IPS DF 6.9 (cell line): ENCODE data around the gene TNRC18.

ENCODE experiments used
- DNase-seq: peaks from one replicate; pipeline ENCODE4 v3.0.0-alpha.2; 2013; ENCODE audit warnings: low read depth, low spot score
- H3K27ac ChIP-seq: one replicate; pipeline ENCODE4 v1.5.1; 2013; ENCODE audit warnings: low read length, control low read depth
- H3K27me3 ChIP-seq: 2 replicates; pipeline ENCODE4 v1.6.1; 2013; ENCODE audit warnings: mild to moderate bottlenecking, low read length; ENCODE audit not compliant: control insufficient read depth, insufficient read depth
- H3K36me3 ChIP-seq: 2 replicates; pipeline ENCODE4 v1.6.1; 2013; ENCODE audit warnings: low read length; ENCODE audit not compliant: control insufficient read depth, insufficient read depth
- H3K4me1 ChIP-seq: 2 replicates; pipeline ENCODE4 v1.6.1; 2013; ENCODE audit warnings: low read length; ENCODE audit not compliant: control insufficient read depth, insufficient read depth
- H3K4me3 ChIP-seq: 2 replicates; pipeline ENCODE4 v1.5.1; 2013; ENCODE audit warnings: mild to moderate bottlenecking, low read length
- H3K9me3 ChIP-seq: 2 replicates; pipeline ENCODE4 v1.6.1; 2013; ENCODE audit warnings: low read length, inconsistent platforms; ENCODE audit not compliant: control insufficient read depth, insufficient read depth
- WGBS: extraction: QIAGEN DNeasy Blood & Tissue Kit; methylation state at CpG from one replicate; pipeline ENCODE4 v1.1.7; 2013; ENCODE audit warnings: mixed read lengths, missing lambda C conversion rate; ENCODE audit not compliant: insufficient read length, insufficient coverage; 5-methylcytosine and 5-hydroxymethylcytosine counted together

Gene TNRC18

GRCh38 chr7:5420067-5420880 lies 3.4 kb downstream of the TNRC18 start:
- DNase-seq, result no peak
- Histone ChIP-seq H3K27me3 (peaks cover 51% of the 10 kb centered on the region), H3K4me3 (no peak overlapping the region; the same call in 1 of the 2 replicates), H3K4me1 (peaks cover 8% of the 10 kb centered on the region; the same call in 1 of the 2 replicates), H3K9me3 (no peaks in the 10 kb centered on the region), H3K27ac (no peak overlapping the region), H3K36me3 (no peaks in the 10 kb centered on the region)
- no CpG with 5 or more reads among the region's 85 CpGs for WGBS

GRCh38 chr7:5419539-5420066 lies 4.0 kb downstream of the TNRC18 start:
- WGBS, result no CpG with 5 or more reads among the region's 40 CpGs
- no peak overlapping the region for H3K27ac ChIP-seq
- no peak for DNase-seq
- peaks cover 8% of the 10 kb centered on the region; the same call in 1 of the 2 replicates for H3K4me1 ChIP-seq
- peaks cover 50% of the 10 kb centered on the region for H3K27me3 ChIP-seq
- H3K4me3 ChIP-seq, result no peak overlapping the region; the same call in 1 of the 2 replicates
- no peaks in the 10 kb centered on the region for H3K9me3 ChIP-seq
- H3K36me3 ChIP-seq, result no peaks in the 10 kb centered on the region

- Histone ChIP-seq H3K4me3 (no peak overlapping the region), H3K27me3 (peaks cover 50% of the 10 kb centered on the region), H3K4me1 (peaks cover 8% of the 10 kb centered on the region; the same call in 1 of the 2 replicates), H3K27ac (no peak overlapping the region), H3K9me3 (no peaks in the 10 kb centered on the region), H3K36me3 (no peaks in the 10 kb centered on the region)
- no peak for DNase-seq
- no CpG with 5 or more reads among the region's 6 CpGs for WGBS
These were observed 5.4 kb downstream of the TNRC18 start for GRCh38 chr7:5418285-5418582.

- no peak for DNase-seq
- H3K4me3 ChIP-seq, result no peak overlapping the region
- H3K4me1 ChIP-seq, result peaks cover 8% of the 10 kb centered on the region; the same call in 1 of the 2 replicates
- no CpG with 5 or more reads among the region's 15 CpGs for WGBS
- H3K36me3 ChIP-seq, result no peaks in the 10 kb centered on the region
- H3K27ac ChIP-seq, result no peak overlapping the region
- no peaks in the 10 kb centered on the region for H3K9me3 ChIP-seq
- H3K27me3 ChIP-seq, result peaks cover 45% of the 10 kb centered on the region
These were observed 6.2 kb downstream of the TNRC18 start for GRCh38 chr7:5417106-5418071.

- Histone ChIP-seq H3K27me3 (peaks cover 21% of the 10 kb centered on the region), H3K36me3 (no peaks in the 10 kb centered on the region), H3K4me3 (no peak overlapping the region), H3K4me1 (0 out of 2 replicates have a peak, but pooled peaks cover 5% of the 10 kb centered on the region), H3K9me3 (no peaks in the 10 kb centered on the region), H3K27ac (no peak overlapping the region)
- no peak for DNase-seq
- no CpG with 5 or more reads among the region's 4 CpGs for WGBS
These were observed 8.7 kb downstream of the TNRC18 start for GRCh38 chr7:5414916-5415315.

- H3K4me1 ChIP-seq, result peaks cover 6% of the 10 kb centered on the region; the same call in 1 of the 2 replicates
- WGBS, result no CpG with 5 or more reads among the region's 6 CpGs
These were observed 10.2 kb downstream of the TNRC18 start for GRCh38 chr7:5413449-5413786.

GRCh38 chr7:5408777-5409176 lies 14.9 kb downstream of the TNRC18 start:
- peaks cover 4% of the 10 kb centered on the region for H3K4me1 ChIP-seq
- no peaks in the 10 kb centered on the region for H3K36me3 ChIP-seq
- H3K27ac ChIP-seq, result no peak overlapping the region
- no peak overlapping the region for H3K4me3 ChIP-seq
- no peak for DNase-seq
- H3K9me3 ChIP-seq, result no peaks in the 10 kb centered on the region
- H3K27me3 ChIP-seq, result peaks cover 5% of the 10 kb centered on the region; the same call in 1 of the 2 replicates
- WGBS, result no CpG with 5 or more reads among the region's 4 CpGs

More at GRCh38 chr7:5413449-5413786, 10.2 kb downstream of the TNRC18 start:
- DNase-seq, result no peak
- peaks cover 14% of the 10 kb centered on the region; the same call in 1 of the 2 replicates for H3K27me3 ChIP-seq
- no peak overlapping the region for H3K4me3 ChIP-seq
- no peaks in the 10 kb centered on the region for H3K9me3 ChIP-seq
- no peaks in the 10 kb centered on the region for H3K36me3 ChIP-seq
- H3K27ac ChIP-seq, result no peak overlapping the region

- peaks cover 4% of the 10 kb centered on the region for H3K4me1 ChIP-seq
- WGBS, result no CpG with 5 or more reads among the region's 24 CpGs
- no peak overlapping the region for H3K27ac ChIP-seq
- H3K4me3 ChIP-seq, result no peak overlapping the region
- peak; percentile 94 for DNase-seq
- H3K36me3 ChIP-seq, result no peaks in the 10 kb centered on the region
- H3K27me3 ChIP-seq, result peaks cover 5% of the 10 kb centered on the region; the same call in 1 of the 2 replicates
- H3K9me3 ChIP-seq, result no peaks in the 10 kb centered on the region
These were observed 16.4 kb downstream of the TNRC18 start for GRCh38 chr7:5406957-5407945.

- no peak for DNase-seq
- Histone ChIP-seq H3K36me3 (no peaks in the 10 kb centered on the region), H3K9me3 (no peaks in the 10 kb centered on the region), H3K27ac (no peak overlapping the region), H3K27me3 (peaks cover 5% of the 10 kb centered on the region; the same call in 1 of the 2 replicates), H3K4me1 (peaks cover 4% of the 10 kb centered on the region), H3K4me3 (no peak overlapping the region)
- WGBS, result no CpG with 5 or more reads among the region's 8 CpGs
These were observed 19.2 kb downstream of the TNRC18 start for GRCh38 chr7:5404421-5404826.
